ENCODE measurements around the gene RNF130.

DNA sequence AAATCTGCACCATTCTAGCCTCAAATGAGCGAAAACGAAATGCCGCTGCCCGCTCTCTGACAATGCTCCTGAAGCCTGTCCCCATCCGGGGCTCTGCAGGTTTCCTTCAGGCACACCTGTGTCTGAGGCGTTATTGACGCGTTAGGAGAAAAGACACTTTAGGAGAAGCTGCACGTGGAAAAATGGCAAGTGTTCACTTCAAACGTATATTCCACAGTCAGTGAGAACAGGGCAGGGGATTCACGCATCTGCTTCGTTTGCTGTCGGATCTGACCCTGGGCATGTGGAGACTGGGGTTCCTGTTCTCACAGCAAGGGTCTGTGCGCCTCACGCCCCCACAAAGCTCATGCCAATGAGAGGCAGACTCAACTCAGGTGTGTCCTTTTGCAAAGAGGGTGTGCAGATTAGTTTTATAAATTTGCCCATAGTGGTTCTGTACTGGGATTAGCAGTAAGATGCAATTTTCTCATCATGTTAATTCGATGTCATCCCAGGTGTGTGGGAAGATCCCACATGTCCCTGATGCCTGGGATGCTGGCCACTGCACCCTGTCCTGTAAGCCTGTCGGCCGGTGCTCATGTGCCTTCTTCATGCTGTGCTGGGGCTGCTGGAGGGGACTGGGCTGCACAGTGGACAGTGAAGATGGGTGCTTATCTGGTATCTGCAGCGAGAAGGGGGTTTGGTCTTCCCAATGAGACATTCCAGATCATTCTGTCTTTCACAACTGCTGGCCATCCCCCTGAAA lies 152.6 kb downstream of the RNF130 start:
- TF ChIP-seq EZH2 (IDR thresholded peaks at IDR 0.05; ENCODE audit: borderline replicate concordance, insufficient read depth, low read length, poor library complexity, severe bottlenecking) (no peak), CTCF (IDR thresholded peaks at IDR 0.05; ENCODE audit: poor library complexity, severe bottlenecking) (no peak), RAD21 (conservative IDR thresholded peaks at IDR 0.05) (no peak), POLR2AphosphoS5 (IDR thresholded peaks at IDR 0.05) (no peak), SMC3 (conservative IDR thresholded peaks at IDR 0.05; ENCODE audit: poor library complexity) (no peak), EP300 (conservative IDR thresholded peaks at IDR 0.05; ENCODE audit: poor library complexity, severe bottlenecking) (no peak), TAF1 (IDR thresholded peaks at IDR 0.05; ENCODE audit: low read depth) (no peak), MXI1 (conservative IDR thresholded peaks at IDR 0.05; ENCODE audit: poor library complexity, severe bottlenecking) (no peak)
- TF ChIP-seq, protein P1, sequence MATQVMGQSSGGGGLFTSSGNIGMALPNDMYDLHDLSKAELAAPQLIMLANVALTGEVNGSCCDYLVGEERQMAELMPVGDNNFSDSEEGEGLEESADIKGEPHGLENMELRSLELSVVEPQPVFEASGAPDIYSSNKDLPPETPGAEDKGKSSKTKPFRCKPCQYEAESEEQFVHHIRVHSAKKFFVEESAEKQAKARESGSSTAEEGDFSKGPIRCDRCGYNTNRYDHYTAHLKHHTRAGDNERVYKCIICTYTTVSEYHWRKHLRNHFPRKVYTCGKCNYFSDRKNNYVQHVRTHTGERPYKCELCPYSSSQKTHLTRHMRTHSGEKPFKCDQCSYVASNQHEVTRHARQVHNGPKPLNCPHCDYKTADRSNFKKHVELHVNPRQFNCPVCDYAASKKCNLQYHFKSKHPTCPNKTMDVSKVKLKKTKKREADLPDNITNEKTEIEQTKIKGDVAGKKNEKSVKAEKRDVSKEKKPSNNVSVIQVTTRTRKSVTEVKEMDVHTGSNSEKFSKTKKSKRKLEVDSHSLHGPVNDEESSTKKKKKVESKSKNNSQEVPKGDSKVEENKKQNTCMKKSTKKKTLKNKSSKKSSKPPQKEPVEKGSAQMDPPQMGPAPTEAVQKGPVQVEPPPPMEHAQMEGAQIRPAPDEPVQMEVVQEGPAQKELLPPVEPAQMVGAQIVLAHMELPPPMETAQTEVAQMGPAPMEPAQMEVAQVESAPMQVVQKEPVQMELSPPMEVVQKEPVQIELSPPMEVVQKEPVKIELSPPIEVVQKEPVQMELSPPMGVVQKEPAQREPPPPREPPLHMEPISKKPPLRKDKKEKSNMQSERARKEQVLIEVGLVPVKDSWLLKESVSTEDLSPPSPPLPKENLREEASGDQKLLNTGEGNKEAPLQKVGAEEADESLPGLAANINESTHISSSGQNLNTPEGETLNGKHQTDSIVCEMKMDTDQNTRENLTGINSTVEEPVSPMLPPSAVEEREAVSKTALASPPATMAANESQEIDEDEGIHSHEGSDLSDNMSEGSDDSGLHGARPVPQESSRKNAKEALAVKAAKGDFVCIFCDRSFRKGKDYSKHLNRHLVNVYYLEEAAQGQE (IDR thresholded peaks at IDR 0.05; ENCODE audit: borderline replicate concordance), result no peak

Measured in neural cell (in vitro differentiated cells).